Stimulated activated CD4-positive, alpha-beta T cell treated with anti-CD3 and anti-CD28 coated beads, Interleukin-12 subunit alpha, Interleukin-12 subunit beta, amount 100 ng/mL, for 24 hours (primary cell): ENCODE results near the gene WDR37.
"Not testable (repeated sequence)": the region's sequence is repeated elsewhere in the genome, so short reads cannot be mapped to it uniquely, and the experiment has no call there.

ENCODE experiments used
- DNase-seq, 2 experiments: peaks; one replicate each; pipeline ENCODE4 v3.0.0-alpha.2; 2020; ENCODE audit warnings: low read depth in 2 of 2

WDR37 gene

DNA sequence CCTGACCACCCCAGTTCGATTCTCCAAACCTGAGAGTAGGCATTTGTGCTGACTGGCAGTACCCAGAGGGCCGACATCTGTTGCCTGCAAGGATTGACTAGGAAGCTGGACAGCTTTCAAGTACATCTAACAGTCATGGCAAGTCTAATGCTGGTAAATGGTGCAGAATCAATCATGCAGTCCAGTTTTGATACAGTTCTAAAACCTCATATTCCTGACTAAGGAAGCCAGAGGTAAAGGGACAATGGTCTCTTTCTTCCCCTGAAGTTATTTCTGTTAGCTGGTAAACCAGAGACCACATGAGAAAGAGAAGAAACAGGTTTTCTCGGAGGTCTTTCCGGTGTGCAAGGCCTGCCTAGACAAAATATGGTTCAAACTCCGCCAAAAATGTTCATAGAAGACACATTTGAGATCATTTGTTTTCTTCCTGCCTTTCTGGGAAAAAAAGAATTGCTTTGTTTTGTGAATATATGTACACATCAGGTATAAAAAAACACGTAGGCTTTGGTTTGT is 97.1 kb downstream of the WDR37 start:
- DNase-seq: no peak

DNA sequence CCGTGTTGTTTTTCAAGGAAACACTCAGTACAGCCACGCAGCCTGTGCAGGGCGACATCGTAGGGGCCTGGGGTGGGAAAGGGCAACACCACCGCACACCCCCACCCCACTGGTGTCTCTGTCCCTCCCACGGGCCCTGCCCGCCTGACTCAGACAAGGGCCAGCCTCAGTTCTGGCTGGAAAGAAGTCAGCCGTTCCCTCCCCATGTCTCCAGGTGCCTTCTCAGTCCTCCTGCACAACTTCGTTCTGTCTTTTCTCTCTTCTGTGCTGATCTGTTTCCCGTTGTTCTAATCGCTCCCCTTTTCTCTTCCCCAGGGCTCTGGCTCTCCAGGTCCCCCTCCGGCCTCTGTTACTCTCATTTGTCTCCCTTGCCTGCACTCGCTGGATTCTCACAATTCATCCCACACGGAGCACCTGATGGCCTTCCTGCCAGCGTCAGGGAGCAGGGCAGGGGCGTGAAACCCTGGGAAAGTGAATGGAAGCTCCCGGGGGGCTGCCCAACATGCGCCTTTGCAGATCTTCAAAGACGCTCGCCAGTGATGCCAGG is 97.7 kb downstream of the WDR37 start:
- DNase-seq: no peak

DNA sequence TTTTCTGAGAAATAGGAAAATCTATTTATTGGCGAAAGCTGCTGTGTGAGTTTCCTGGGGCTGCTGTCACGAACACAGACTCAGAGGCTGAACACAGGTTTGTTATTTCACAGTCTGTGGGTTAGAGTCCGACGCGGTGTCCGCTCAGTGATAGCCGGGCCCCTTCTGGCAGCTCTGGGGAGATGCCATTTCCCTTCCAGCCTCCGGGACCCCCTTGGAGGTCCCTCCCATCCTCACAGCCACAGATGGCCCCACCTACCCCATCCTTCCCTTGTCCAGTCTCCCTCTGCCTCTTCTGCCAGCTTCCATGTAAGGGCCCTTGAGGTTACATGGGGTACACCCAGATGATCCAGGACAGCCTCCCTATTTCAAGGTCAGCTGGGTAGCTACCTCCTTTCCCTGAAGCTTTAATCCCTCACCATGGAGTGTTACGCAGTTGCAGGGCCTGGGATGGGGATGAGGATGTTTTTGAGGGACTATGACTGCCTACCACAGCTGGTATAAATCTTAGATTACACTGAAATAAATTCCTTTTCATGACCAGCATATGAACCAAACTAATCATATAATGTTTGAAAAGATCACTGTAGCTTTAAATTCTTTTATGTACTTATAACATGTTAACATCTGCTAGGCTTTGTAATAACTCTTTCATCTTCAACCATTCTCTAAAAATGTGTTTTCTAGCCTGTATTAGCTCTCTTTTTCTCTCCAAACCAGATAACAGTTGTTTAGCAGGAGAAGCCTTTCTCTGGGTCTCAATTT is 98.5 kb downstream of the WDR37 start:
- no peak for DNase-seq

DNA sequence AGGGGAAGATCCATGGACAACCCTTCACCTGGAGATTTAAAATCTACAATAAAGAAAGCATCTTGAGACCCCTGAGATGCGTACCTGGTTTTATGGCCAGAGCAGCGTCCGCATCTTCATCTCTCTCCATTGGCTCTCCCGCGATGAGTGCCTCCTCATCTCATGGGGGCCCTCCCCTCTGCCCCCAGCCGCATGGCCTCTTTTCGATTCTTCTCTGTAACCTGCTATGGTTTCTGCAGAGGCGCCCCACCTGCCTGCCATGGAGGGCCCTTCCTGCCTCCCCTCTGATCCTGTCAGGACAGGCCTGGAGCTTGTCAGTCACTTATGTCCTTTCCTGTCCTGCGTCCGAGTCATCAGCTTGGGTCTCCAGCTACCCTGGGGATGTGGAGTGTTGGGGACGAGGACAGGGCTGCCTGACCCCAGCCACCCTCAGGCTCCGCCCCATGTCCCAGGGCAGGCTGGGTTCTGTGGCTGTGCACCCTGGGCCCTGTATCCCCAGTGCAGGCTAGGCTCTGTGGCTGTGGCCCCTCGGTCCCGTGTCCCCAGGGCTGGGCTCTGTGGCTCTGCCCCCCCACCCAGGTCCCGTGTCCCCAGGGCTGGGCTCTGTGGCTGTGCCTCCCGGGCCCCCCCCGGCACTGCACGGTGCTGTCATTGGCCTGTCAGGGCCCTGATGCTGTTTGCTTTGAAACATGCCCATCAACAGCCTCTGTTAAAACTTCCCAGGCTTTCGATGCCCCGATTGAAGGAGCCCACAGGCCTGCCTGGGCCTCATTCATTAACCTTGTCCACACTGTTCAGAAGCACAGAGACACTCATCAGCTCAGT is 99.8 kb downstream of the WDR37 start:
- no peak for DNase-seq

DNA sequence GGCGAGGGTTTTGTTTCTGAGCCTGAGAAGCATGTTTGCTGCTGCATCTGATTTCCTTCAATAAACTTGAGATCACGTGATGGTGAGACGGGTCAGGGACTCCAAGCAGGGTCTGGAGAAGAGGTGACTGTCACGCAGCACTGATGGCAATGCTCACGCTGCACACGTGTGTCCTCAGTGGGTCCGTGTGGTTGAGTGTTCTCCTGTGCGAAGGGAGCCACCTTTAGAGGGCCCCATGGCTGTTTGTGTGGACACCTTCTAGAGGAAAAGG is 100.4 kb downstream of the WDR37 start:
- no peak for DNase-seq

DNA sequence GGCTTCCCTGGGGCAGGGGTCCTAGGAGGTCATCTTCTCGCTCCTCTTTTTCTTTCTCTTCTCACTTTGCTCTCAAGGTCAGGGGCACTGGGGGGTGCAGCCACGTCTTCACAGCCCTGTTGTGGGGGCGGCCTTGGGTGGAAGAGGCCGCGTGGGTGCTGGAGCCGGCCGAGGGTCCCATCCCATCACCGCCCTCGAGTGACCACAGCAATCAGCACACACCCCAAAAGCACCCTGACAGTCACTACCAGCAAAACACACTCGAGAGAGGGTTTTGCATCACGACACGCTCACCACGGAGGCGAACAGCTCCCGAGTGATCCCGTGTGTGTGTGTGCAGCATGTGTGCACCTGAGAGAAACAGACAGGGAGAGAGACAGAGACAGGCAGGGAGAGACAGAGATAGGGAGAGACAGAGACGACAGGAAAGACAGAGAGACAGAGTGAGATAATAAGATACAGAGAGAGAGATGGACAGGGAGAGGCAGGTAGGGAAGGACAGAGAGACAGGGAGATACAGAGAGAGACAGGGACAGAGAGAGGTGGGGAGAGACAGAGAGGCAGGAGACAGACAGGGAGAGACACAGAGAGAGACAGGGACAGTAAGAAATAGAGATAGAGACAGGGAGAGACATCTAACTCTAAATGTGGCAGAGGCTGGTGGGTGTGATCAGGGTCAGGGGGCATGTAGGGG is 100.9 kb downstream of the WDR37 start:
- DNase-seq: no peak

DNA sequence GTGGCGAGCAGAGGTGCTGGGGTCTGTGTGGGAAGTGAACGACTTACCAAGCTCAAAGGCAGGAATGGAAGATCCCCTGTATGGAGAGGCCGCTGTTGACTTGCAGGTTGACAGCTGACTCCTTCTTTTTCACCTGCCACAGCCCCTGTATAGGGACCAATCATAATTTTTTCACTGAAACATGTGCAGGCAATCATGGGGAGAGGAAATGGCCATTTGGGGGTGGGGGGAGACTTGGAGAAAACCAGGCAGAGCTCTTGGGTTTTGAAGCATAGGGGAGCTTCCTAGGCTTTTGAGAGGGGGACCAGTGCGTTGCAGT is 101.4 kb downstream of the WDR37 start:
- DNase-seq: no peak

DNA sequence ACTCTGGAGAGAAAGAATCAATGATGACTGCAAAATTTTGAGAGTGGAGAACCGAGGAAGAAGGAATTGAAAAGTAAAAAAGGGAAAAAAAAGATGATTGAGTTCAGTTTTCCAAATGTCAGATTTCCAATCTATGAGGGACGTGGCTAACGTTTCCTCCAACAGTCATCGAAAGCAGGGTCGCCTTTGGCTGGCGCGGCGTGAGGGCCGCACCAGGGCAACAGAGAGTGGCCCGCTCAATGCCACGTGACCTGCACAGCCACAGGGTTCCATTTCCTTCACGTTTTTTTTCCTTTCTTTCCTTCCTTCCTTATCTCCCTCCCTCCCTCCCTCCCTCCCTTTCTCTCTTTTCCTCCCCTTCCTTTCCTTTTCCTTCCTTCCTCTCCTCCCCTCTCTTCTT is 101.9 kb downstream of the WDR37 start:
- DNase-seq: no peak

DNA sequence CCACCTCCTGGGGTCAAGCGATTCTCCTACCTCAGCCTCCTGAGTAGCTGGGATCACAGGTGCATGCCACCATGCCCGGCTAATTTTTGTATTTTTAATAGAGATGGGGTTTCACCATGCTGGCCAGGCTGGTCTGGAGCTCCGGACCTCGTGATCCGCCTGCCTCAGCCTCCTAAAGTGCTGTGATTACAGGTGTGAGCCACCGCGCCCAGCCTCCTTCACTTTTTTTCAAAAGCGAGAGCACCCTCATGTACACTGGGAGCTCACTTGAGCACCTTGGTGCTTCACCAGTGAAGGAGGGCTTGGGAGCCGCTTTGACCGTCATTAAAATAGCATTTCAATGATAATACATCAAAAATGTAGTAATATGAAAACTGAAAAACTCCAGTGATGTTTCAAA is 102.4 kb downstream of the WDR37 start:
- DNase-seq: not testable (repeated sequence)

DNA sequence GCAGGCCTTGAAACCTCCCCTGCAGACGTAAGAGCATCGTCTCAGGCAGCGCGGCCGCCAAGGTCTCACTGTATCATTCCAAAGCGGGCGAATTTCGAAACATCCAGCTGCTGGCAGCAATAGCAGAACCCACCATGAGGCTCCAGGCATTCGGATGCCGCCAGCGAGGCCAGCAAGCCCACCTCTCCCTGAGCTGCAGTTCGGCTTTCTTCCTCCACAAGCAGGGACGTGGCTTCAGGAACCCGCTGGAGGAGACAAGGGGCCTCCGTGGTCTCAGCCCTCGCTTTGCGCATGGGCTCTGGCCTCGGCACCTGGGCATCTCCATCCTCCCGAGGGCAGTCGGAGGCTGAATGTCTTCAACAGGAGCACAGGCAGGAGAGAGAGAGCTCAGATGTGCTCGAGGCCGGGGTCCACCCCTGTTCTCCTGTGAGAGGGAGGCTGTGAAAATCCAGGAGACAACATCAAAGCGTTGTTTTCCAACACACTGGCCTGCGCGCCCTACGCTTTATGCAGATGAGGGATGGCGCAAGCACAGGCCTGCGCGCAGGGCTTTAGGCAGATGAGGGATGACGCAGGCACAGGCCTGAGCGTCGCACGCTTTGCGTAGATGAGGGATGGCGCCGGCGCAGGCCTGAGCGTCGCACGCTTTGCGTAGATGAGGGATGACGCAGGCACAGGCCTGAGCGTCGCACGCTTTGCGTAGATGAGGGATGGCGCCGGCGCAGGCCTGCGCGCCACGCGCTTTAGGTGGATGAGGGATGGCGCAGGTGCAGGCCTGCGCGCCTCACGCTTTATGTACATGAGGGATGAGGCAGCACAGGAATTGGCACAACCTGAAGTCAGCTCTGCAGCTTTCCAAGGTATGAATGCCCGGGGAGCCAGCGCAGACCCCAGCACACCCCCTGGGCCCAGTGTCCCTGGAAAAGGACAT is 103.2 kb downstream of the WDR37 start:
- no peak for DNase-seq

DNA sequence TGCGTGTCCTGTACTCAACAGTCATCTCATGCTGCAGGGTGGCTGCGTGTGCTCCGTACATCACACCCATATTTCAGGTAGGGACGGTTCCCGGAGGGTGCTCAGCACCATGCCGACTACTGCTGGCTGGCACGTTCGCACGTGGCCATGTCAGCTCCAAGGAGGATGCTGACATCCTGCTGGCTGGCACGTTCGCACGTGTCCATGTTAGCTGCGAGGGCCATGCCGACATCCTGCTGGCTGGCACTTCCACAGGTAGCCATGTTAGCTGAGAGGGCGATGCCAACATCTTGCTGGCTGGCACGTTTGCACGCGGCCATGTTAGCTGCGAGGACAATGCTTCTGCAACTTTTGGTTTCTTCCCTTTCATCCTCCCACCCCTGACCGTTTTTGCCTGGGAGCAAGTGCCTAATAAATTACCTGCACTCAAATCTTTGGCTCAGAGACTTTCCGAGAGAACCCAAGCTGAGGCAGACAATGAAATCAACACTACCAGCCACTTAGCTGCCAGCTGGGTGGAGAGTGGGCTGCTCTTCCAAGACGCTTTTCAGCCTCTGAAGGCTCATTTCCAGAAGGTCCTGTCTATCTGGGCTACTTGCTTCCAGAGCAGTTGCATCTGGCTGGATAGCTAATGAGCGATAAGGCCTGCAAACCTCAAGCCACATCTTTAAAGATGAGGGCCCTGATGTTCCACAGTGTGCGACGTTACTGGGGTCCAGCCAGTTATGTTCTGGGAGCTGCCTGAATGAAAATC is 104.6 kb downstream of the WDR37 start:
- no peak for DNase-seq

DNA sequence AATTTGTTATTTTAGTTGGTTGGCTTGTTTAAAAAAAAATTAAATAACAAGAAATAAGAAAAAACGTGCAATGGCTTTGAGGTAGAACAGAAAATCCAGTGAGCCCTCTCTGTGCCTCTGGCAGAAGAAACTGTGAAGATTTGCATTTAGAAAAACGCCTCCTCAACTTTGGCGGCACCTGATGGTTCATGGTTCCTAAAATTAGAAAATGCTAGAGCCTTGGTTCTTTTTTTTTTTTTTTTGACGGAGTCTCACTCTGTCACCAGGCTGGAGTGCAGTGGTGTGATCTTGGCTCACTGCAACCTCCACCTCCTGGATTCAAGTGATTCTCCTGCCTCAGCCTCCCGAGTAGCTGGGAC is 105.1 kb downstream of the WDR37 start:
- DNase-seq: not testable (repeated sequence)

DNA sequence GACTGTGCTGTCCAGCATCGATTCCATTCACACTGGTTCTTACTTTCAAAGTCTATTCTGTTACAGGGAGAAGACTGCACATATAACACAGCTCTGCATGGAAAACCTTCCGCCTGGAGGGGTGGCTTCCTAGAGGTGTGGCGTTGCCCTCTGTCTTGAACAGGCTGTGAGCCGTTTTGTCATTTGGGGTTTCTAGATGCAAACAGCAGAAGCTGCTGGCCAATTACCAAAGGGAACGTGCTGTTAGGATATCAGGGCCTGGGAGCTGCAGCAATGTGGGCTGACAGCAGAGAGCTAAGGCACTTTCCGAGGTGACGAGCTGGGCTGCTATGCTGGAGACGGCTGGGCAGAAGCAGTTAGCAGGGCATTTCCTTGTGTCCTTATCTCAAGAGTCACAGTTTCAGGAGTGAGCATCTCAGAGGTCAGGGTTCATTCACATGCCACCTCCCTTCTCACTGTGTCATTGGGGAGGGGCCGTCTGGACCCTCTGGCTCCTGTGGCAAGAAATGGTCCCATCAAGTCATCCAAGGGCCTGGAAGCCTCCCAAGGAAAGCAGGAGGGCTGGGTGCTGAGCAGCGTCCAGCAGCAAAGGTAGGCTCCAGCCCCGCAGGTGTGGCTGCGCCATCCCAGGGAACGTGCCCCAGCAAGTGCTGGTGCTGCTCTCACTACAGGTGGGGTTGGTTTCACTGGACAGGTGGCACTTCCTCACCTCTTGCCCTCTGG is 106.5 kb downstream of the WDR37 start:
- DNase-seq: no peak

DNA sequence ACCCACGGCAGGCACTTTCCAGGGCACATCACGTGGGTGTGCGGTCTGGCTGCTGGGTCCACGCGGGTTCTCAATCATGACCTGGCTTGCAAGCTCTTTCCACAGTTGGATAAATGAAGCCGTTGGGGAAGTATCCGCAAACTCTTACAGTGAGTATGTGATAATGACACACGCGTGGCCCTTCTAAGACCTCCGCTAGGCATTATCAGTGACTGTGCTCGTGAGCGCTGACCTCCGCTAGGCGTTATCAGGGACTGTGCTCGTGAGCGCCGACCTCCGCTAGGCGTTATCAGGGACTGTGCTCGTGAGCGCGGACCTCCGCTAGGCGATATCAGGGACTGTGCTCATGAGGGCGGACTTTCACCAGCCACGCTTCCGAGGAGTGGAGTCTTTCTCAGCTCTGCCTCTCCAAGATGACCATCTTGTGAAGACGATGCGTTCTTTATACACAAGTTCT is 107.0 kb downstream of the WDR37 start:
- DNase-seq: no peak

DNA sequence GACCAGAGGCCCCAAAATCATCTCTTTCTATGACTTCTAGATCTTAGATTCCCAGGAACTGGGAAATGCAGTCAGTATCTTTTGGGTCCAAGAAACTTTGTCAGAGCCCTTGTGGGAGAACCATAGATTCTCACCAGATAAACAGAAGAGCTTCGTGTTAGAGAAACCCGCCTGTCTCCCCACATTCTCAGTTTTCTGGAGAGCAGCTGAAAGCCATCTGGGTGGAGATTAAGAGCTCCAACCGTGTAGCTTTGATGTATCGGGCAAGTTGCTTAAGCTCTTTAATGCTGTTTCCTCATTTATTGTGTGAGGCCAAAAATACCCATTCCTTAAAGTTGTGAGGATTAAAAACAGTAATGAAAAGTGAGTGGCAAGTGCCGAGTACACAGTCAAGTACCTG is 107.6 kb downstream of the WDR37 start:
- DNase-seq: no peak

DNA sequence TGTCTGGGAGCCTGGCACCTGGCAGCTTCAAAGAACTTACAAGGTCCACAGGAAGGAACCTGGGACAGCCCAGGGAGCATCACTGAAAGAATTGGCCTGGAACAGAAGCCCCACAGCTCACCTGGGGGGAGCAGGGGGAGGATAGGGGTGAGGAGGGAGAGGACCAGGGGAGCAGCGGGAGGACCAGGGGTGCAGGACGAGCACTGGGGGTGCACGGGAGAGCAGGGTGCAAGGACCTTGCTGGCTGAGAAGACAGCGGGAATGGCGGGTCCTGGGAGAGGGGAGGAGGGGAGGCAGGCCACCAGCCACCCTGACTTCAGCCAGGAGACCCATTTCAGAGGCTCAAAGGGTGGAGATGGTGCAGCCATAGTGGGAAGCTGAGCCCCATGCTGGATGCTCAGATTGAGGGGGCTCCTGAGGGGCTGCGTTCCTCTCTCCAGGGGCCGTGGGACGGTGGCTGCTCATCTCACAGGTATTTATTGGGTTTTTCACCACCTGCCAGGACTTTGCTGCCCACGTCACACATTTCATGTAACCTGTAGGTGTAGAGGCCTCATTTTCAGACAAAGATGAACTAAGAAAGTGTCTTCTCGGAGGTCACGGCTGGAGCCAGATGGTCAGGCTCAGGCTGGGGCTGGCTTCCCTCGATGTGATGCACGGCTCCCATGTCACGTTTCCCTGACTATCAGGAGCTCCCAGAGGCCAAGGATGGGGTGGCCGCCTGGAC is 110.1 kb downstream of the WDR37 start:
- DNase-seq: no peak

DNA sequence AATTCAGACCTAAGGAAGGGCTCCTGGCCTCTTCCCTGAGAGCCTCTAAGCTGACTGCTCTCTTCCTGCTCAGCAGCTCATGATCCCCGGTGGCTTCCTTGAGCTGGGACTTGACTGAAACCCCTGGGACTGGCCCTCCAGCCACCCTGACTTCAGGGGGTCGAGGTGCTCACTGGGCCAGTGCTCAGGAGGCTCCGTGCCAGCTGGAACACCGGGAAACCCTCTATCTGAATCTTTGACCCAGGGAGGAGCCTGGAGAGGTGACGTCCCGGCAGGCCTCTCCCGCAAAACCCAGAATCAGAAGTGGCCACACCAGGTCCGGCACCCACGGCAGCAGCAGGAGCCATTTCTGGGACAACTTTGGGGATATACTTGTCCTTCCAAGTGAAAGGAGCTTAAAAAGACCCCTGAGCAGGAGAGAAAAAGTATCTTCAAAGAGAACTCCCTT is 110.7 kb downstream of the WDR37 start:
- DNase-seq: no peak

DNA sequence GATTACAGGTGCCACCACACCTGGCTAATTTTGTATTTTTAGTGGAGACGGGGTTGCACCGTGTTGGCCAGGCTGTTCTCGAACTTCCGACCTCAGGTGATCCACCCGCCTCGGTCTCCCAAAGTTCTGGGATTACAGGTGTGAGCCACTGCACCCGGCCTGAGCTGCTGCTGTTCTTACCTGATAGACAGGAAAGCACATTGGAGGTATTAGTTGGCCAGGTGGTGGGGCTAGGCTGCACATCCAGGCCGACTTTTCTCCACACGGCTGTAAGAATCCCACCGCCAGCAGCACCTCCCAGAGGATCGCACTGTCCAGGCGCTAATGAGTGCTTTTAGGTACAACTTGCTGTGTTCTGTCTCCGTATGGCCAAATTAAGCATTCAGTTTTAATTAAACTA is 112.6 kb downstream of the WDR37 start:
- no peak for DNase-seq

DNA sequence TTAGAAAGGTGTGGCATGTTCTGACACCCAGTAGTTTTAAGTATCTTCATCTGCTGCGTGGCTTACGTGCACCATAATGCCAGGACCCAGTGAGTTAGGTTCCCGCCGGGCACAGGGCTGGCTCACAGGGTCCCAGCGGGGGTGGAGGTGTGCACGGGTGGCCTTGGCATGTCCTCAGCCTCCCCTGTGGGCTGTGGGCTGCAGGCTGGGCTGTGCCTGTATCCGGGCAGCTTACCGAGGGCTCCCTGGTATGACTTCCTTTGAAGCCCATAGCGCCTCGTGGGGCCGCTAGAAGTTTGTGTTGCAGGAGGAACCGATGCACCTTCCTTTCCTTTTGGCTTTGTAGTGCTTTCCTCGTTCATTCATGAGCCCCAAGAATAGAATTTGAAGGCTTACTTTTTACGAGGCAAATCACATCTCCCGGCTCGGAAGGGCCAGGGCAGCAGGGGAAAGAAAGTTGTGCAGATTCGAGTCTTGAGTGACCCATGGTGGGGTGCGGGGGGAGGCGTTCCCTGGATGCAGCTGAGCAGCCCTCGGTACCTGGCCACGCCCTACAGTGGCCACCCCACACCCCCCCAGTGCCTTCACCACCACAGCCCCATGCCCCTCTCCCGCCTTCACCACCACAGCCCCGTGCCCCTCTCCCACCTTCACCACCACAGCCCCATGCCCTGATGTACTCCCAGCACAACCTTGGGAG is 113.2 kb downstream of the WDR37 start:
- no peak for DNase-seq
